ENCODE data around the gene EIPR1.

The EIPR1 gene

GRCh38 chr2:3192281-3192818 lies 185.3 kb downstream of the EIPR1 start:
- no peak for TF ChIP-seq ZFX (IDR thresholded peaks at IDR 0.05)
- no peak for TF ChIP-seq CTCF (conservative IDR thresholded peaks at IDR 0.05)
- H3K27ac ChIP-seq = no peak overlapping the region

GRCh38 chr2:3189961-3190360 lies 187.7 kb downstream of the EIPR1 start:
- H3K27ac ChIP-seq = no peak overlapping the region
- TF ChIP-seq CTCF (conservative IDR thresholded peaks at IDR 0.05) (no peak), ZFX (IDR thresholded peaks at IDR 0.05) (no peak)

GRCh38 chr2:3189076-3189591 lies 188.5 kb downstream of the EIPR1 start:
- H3K27ac ChIP-seq = no peak overlapping the region
- no peak for TF ChIP-seq ZFX (IDR thresholded peaks at IDR 0.05)
- no peak for TF ChIP-seq CTCF (conservative IDR thresholded peaks at IDR 0.05)

GRCh38 chr2:3188405-3188946 lies 189.1 kb downstream of the EIPR1 start:
- TF ChIP-seq ZFX (IDR thresholded peaks at IDR 0.05) = no peak
- no peak for TF ChIP-seq CTCF (conservative IDR thresholded peaks at IDR 0.05)
- no peak overlapping the region for H3K27ac ChIP-seq

GRCh38 chr2:3187467-3187866 lies 190.2 kb downstream of the EIPR1 start:
- no peak overlapping the region for H3K27ac ChIP-seq
- no peak for TF ChIP-seq CTCF (conservative IDR thresholded peaks at IDR 0.05)
- TF ChIP-seq ZFX (IDR thresholded peaks at IDR 0.05) = no peak

GRCh38 chr2:3186766-3187165 lies 190.9 kb downstream of the EIPR1 start:
- TF ChIP-seq ZFX (IDR thresholded peaks at IDR 0.05) (no peak), CTCF (conservative IDR thresholded peaks at IDR 0.05) (no peak)
- no peak overlapping the region for H3K27ac ChIP-seq

- no peak overlapping the region for H3K27ac ChIP-seq
- no peak for TF ChIP-seq CTCF (conservative IDR thresholded peaks at IDR 0.05)
- TF ChIP-seq ZFX (IDR thresholded peaks at IDR 0.05) = no peak
Observed at GRCh38 chr2:3185910-3186309, 191.7 kb downstream of the EIPR1 start.
